Right atrium auricular region (tissue), 2 donors: Measurements from ENCODE around the gene XYLB. TPM values are rescaled to one million over a fixed set of nuclear protein-coding genes. Genes with fewer than 3 reads are reported as not detected.

Source experiments
- DNase-seq: peaks from one replicate; pipeline ENCODE4 v3.0.0-alpha.2; 2019; ENCODE audit warnings: low spot score
- H3K27ac ChIP-seq, 2 donors: fragments of 200-600 bp; sonication (generic); 1 replicate in 1 of 2; 2 replicates in 1 of 2; pipeline ENCODE4 v1.5.1; 2016 to 2019
- H3K27me3 ChIP-seq, 2 donors: fragments of 200-600 bp; sonication (generic); one replicate each; pipeline versions ENCODE4 v1.5.1 to v1.6.0; 2017 to 2019
- H3K36me3 ChIP-seq: fragments of 200-600 bp; sonication (generic); one replicate; pipeline ENCODE4 v1.5.1; 2016
- H3K4me1 ChIP-seq, 2 donors: fragments of 200-600 bp; sonication (generic); one replicate each; pipeline versions ENCODE4 v1.5.1 to v1.6.0; 2017 to 2019
- H3K4me3 ChIP-seq, 2 donors: fragments of 200-600 bp; sonication (generic); 1 replicate in 1 of 2; 2 replicates in 1 of 2; pipeline ENCODE4 v1.5.1; 2017 to 2019; ENCODE audit warnings: mild to moderate bottlenecking in 1 of 2, moderate library complexity in 1 of 2
- H3K9me3 ChIP-seq, 2 donors: fragments of 200-600 bp; sonication (generic); one replicate each; pipeline ENCODE4 v1.5.1; 2019
- CTCF ChIP-seq, 2 donors: fragments of 200-600 bp; sonication (generic); IDR thresholded peaks; one replicate each; pipeline ENCODE4 v1.5.1; 2019; ENCODE audit warnings: antibody characterized with exemption in 2 of 2
- total RNA-seq, 2 donors: library from RNA; depleted of rRNA; stranded (reverse); fragments of >200 nt; gene quantifications; one replicate each; pipeline ENCODE4 v1.1.0, GENCODE V29; 2016

Gene XYLB
- total RNA-seq, 2 donors from 2014 or later: 0.70 to 0.79 TPM

- H3K4me3 ChIP-seq: no peak overlapping the region
- no peaks in the 10 kb centered on the region for H3K9me3 ChIP-seq
- TF ChIP-seq CTCF (IDR thresholded peaks at IDR 0.05): no peak
- DNase-seq: no peak
- no peaks in the 10 kb centered on the region for H3K36me3 ChIP-seq
- no peaks in the 10 kb centered on the region for H3K27me3 ChIP-seq
- no peaks in the 10 kb centered on the region for H3K4me1 ChIP-seq
- H3K27ac ChIP-seq: no peak overlapping the region
These were observed 18.3 kb downstream of the XYLB start for GRCh38 chr3:38364721-38365400.

- Histone ChIP-seq H3K27ac (no peak overlapping the region), H3K36me3 (no peaks in the 10 kb centered on the region), H3K27me3 (no peaks in the 10 kb centered on the region), H3K4me3 (no peak overlapping the region), H3K9me3 (no peaks in the 10 kb centered on the region), H3K4me1 (no peaks in the 10 kb centered on the region)
- DNase-seq: no peak
- TF ChIP-seq CTCF (IDR thresholded peaks at IDR 0.05): no peak
These were observed 19.0 kb downstream of the XYLB start for GRCh38 chr3:38365469-38366062.

- TF ChIP-seq CTCF (IDR thresholded peaks at IDR 0.05): no peak
- H3K4me3 ChIP-seq: no peak overlapping the region
- H3K4me1 ChIP-seq: no peaks in the 10 kb centered on the region
- H3K36me3 ChIP-seq: no peaks in the 10 kb centered on the region
- DNase-seq: no peak
- no peak overlapping the region for H3K27ac ChIP-seq
- H3K27me3 ChIP-seq: no peaks in the 10 kb centered on the region
- H3K9me3 ChIP-seq: no peaks in the 10 kb centered on the region
These were observed 19.5 kb downstream of the XYLB start for GRCh38 chr3:38366082-38366481.

- no peak for DNase-seq
- no peaks in the 10 kb centered on the region for H3K27me3 ChIP-seq
- no peak overlapping the region for H3K27ac ChIP-seq
- no peaks in the 10 kb centered on the region for H3K4me1 ChIP-seq
- TF ChIP-seq CTCF (IDR thresholded peaks at IDR 0.05): no peak
- no peak overlapping the region for H3K4me3 ChIP-seq
- no peaks in the 10 kb centered on the region for H3K36me3 ChIP-seq
- H3K9me3 ChIP-seq: no peaks in the 10 kb centered on the region
These were observed 21.2 kb downstream of the XYLB start for GRCh38 chr3:38367779-38368178.

GRCh38 chr3:38368238-38368637 is 21.7 kb downstream of the XYLB start:
- DNase-seq: no peak
- Histone ChIP-seq H3K9me3 (no peaks in the 10 kb centered on the region), H3K4me1 (no peaks in the 10 kb centered on the region), H3K27me3 (no peaks in the 10 kb centered on the region), H3K36me3 (no peaks in the 10 kb centered on the region), H3K4me3 (no peak overlapping the region), H3K27ac (no peak overlapping the region)
- TF ChIP-seq CTCF (IDR thresholded peaks at IDR 0.05): no peak

- Histone ChIP-seq H3K36me3 (no peaks in the 10 kb centered on the region), H3K27ac (no peak overlapping the region), H3K27me3 (no peaks in the 10 kb centered on the region), H3K4me1 (no peaks in the 10 kb centered on the region), H3K9me3 (no peaks in the 10 kb centered on the region), H3K4me3 (no peak overlapping the region)
- no peak for DNase-seq
- no peak for TF ChIP-seq CTCF (IDR thresholded peaks at IDR 0.05)
These were observed 22.6 kb downstream of the XYLB start for GRCh38 chr3:38369186-38369585.
